Suprapubic skin (tissue), 4 donors: ENCODE results near the gene LPCAT4.

Experiments used
- CTCF ChIP-seq, 2 donors: fragments of 200-600 bp in 1 of 2; fragments of 450-650 bp in 1 of 2; sonication (generic) in 1 of 2; IDR thresholded peaks; one replicate each; pipeline ENCODE4 v1.5.1; 2016 to 2019; ENCODE audit warnings: antibody characterized with exemption in 2 of 2, mild to moderate bottlenecking in 1 of 2, moderate library complexity in 1 of 2
- POLR2A ChIP-seq, 2 donors: fragments of 450-650 bp; IDR thresholded peaks; one replicate each; pipeline ENCODE4 v1.6.1; 2017; ENCODE audit warnings: antibody characterized with exemption in 2 of 2, mild to moderate bottlenecking in 2 of 2, moderate library complexity in 2 of 2
- POLR2AphosphoS5 ChIP-seq, 3 donors: sonication (generic); formaldehyde crosslinking; IDR thresholded peaks; one replicate each; pipeline ENCODE4 v1.6.1; 2017; ENCODE audit warnings: antibody characterized with exemption in 3 of 3

GRCh38 chr15:34373951-34374350 lies 7.0 kb upstream of the LPCAT4 start:
- no peak for TF ChIP-seq CTCF (IDR thresholded peaks at IDR 0.05)
- no peak for TF ChIP-seq POLR2AphosphoS5 (IDR thresholded peaks at IDR 0.05)
- TF ChIP-seq POLR2A (IDR thresholded peaks at IDR 0.05), result no peak
